Measurements from ENCODE around the gene EEF1AKMT3.

Gene EEF1AKMT3

GRCh38 chr12:57772429-57773322 is at the start of gene EEF1AKMT3:
EEF1AKMT3 (plus strand) TSS chr12:57772614; CDS start chr12:57772725, 111 bp downstream.
- DNase-seq (ENCODE audit: low read depth in 2 of 2): no peak

GRCh38 chr12:57722716-57723629 is 49.4 kb upstream of the EEF1AKMT3 start:
- DNase-seq (ENCODE audit: low read depth in 2 of 2): no peak

GRCh38 chr12:57723630-57723962 is 48.8 kb upstream of the EEF1AKMT3 start:
- DNase-seq (ENCODE audit: low read depth in 2 of 2): no peak

GRCh38 chr12:57724003-57724935 is 48.1 kb upstream of the EEF1AKMT3 start:
- DNase-seq (ENCODE audit: low read depth in 2 of 2): no peak

GRCh38 chr12:57724936-57725740 is 47.3 kb upstream of the EEF1AKMT3 start:
- DNase-seq (ENCODE audit: low read depth in 2 of 2): no peak

- no peak for DNase-seq (ENCODE audit: low read depth in 2 of 2)
Observed at GRCh38 chr12:57725851-57726150, 46.6 kb upstream of the EEF1AKMT3 start.

GRCh38 chr12:57726151-57726883 is 46.1 kb upstream of the EEF1AKMT3 start:
- DNase-seq (ENCODE audit: low read depth in 2 of 2): peak in 1 of 2 donors; percentile 27

- DNase-seq (ENCODE audit: low read depth in 2 of 2): no peak
Observed at GRCh38 chr12:57726884-57727757, 45.3 kb upstream of the EEF1AKMT3 start.

- DNase-seq (ENCODE audit: low read depth in 2 of 2): no peak
Observed at GRCh38 chr12:57727758-57728395, 44.5 kb upstream of the EEF1AKMT3 start.

GRCh38 chr12:57729321-57729844 is 43.0 kb upstream of the EEF1AKMT3 start:
- DNase-seq (ENCODE audit: low read depth in 2 of 2): no peak

- DNase-seq (ENCODE audit: low read depth in 2 of 2): no peak
Observed at GRCh38 chr12:57730336-57731067, 41.9 kb upstream of the EEF1AKMT3 start.

GRCh38 chr12:57731411-57732080 is 40.9 kb upstream of the EEF1AKMT3 start:
- no peak for DNase-seq (ENCODE audit: low read depth in 2 of 2)

- no peak for DNase-seq (ENCODE audit: low read depth in 2 of 2)
Observed at GRCh38 chr12:57732270-57732669, 40.1 kb upstream of the EEF1AKMT3 start.

- no peak for DNase-seq (ENCODE audit: low read depth in 2 of 2)
Observed at GRCh38 chr12:57732726-57733593, 39.5 kb upstream of the EEF1AKMT3 start.

GRCh38 chr12:57733928-57734327 is 38.5 kb upstream of the EEF1AKMT3 start:
- no peak for DNase-seq (ENCODE audit: low read depth in 2 of 2)

- no peak for DNase-seq (ENCODE audit: low read depth in 2 of 2)
Observed at GRCh38 chr12:57734591-57734990, 37.8 kb upstream of the EEF1AKMT3 start.

All from stimulated activated CD4-positive, alpha-beta T cell treated with anti-CD3 and anti-CD28 coated beads, Interleukin-4, amount 100 ng/mL, for 48 hours (primary cell).